Bronchial epithelial cell (primary cell): ENCODE data around the gene PEX10. TPM values are rescaled to one million over a fixed set of nuclear protein-coding genes. Genes with fewer than 3 reads are reported as not detected.
A peak's percentile ranks its signal among the peaks of the same experiment; 100 is the strongest.

Experiments used
- DNase-seq: peaks from one replicate; pipeline ENCODE4 v3.0.0-alpha.2; 2010; ENCODE audit warnings: low read depth
- FAIRE-seq: peaks from 2 replicates; lab custom pipeline; 2011; peaks lifted over from hg19 to GRCh38; lab: Jason Lieb, UNC
- H3K27me3 ChIP-seq: 2 replicates; pipeline ENCODE4 v1.5.1; 2011; ENCODE audit warnings: low read length; ENCODE audit not compliant: control insufficient read depth, insufficient read depth
- H3K36me3 ChIP-seq: 2 replicates; pipeline ENCODE4 v1.5.1; 2011; ENCODE audit warnings: low read length; ENCODE audit not compliant: control insufficient read depth, insufficient read depth
- H3K4me3 ChIP-seq: 2 replicates; pipeline ENCODE4 v1.5.1; 2011; ENCODE audit warnings: mild to moderate bottlenecking, low read depth, low read length, control low read depth
- CTCF ChIP-seq: IDR thresholded peaks from 2 replicates; pipeline ENCODE4 v1.5.1; 2011; ENCODE audit warnings: mild to moderate bottlenecking, moderate library complexity, low read length, control low read depth, inconsistent platforms; ENCODE audit not compliant: insufficient read depth, severe bottlenecking
- total RNA-seq: library from RNA; depleted of rRNA; stranded (reverse); fragments of >200 nt; gene quantifications from 2 replicates; pipeline ENCODE4 v1.2.1, GENCODE V29; 2014

PEX10 gene
- total RNA-seq, 1 donor from 2014 or later = 30.0 TPM

- FAIRE-seq (no peak), DNase-seq (no peak)
- no peak overlapping the region for H3K4me3 ChIP-seq
- TF ChIP-seq CTCF = no peak
- peaks cover 12% of the 10 kb centered on the region for H3K36me3 ChIP-seq
- no peaks in the 10 kb centered on the region for H3K27me3 ChIP-seq
Measured at GRCh38 chr1:2445823-2446215, 33.5 kb upstream of the PEX10 start.

- no peak for TF ChIP-seq CTCF
- FAIRE-seq (no peak), DNase-seq (no peak)
- Histone ChIP-seq H3K4me3 (no peak overlapping the region), H3K36me3 (peaks cover 12% of the 10 kb centered on the region), H3K27me3 (no peaks in the 10 kb centered on the region)
Measured at GRCh38 chr1:2445162-2445822, 32.9 kb upstream of the PEX10 start.

- peaks cover 13% of the 10 kb centered on the region for H3K36me3 ChIP-seq
- DNase-seq = no peak
- H3K4me3 ChIP-seq = no peak overlapping the region
- H3K27me3 ChIP-seq = no peaks in the 10 kb centered on the region
- FAIRE-seq = no peak
- TF ChIP-seq CTCF = no peak
Measured at GRCh38 chr1:2444138-2444591, 31.8 kb upstream of the PEX10 start.

GRCh38 chr1:2443277-2444137 is 31.1 kb upstream of the PEX10 start:
- no peaks in the 10 kb centered on the region for H3K27me3 ChIP-seq
- H3K36me3 ChIP-seq = peaks cover 19% of the 10 kb centered on the region
- no peak for DNase-seq
- peak; percentile 3 for TF ChIP-seq CTCF
- no peak for FAIRE-seq
- no peak overlapping the region for H3K4me3 ChIP-seq

GRCh38 chr1:2442661-2443060 is 30.3 kb upstream of the PEX10 start:
- Histone ChIP-seq H3K4me3 (no peak overlapping the region), H3K27me3 (no peaks in the 10 kb centered on the region), H3K36me3 (peaks cover 25% of the 10 kb centered on the region)
- no peak for FAIRE-seq
- TF ChIP-seq CTCF = no peak
- no peak for DNase-seq
